H1 (cell line): ENCODE data around the gene QSOX2. TPM values are rescaled to one million over a fixed set of nuclear protein-coding genes. Genes with fewer than 3 reads are reported as not detected.

ENCODE experiments used
- CTCF ChIA-PET: fragments of 300-600 bp; sonication (Branson Sonifier 250); formaldehyde crosslinking; loops from one replicate; lab custom pipeline; 2021; ENCODE audit not compliant: partially characterized antibody; lab: Charles Lee
- POLR2A ChIA-PET: fragments of 300-600 bp; sonication (Branson Sonifier 250); formaldehyde crosslinking; loops from one replicate; lab custom pipeline; 2021; ENCODE audit warnings: inconsistent platforms; ENCODE audit not compliant: partially characterized antibody; lab: Charles Lee
- DNase-seq, 2 experiments: peaks; one replicate each; pipeline versions ENCODE4 v3.0.0 to v3.0.0-alpha.2; 2010 to 2022; ENCODE audit warnings: low spot score in 2 of 2, low read depth in 1 of 2, mixed read lengths in 1 of 2
- FAIRE-seq: peaks from 2 replicates; lab custom pipeline; 2011; peaks lifted over from hg19 to GRCh38; lab: Jason Lieb, UNC
- H2AFZ ChIP-seq: 2 replicates; pipeline ENCODE4 v1.8.1; 2012; ENCODE audit warnings: low read length, inconsistent platforms
- H2AK5ac ChIP-seq: 2 replicates; pipeline ENCODE4 v1.6.1; 2013; ENCODE audit warnings: low read depth, low read length
- H2BK120ac ChIP-seq: replicated peaks from 2 replicates; pipeline ENCODE3; 2013; ENCODE audit warnings: low read depth, low read length, inconsistent platforms
- H2BK12ac ChIP-seq: 2 replicates; pipeline ENCODE4 v1.6.1; 2013; ENCODE audit warnings: low read depth, low read length
- H2BK15ac ChIP-seq: 2 replicates; pipeline ENCODE4 v1.6.1; 2013; ENCODE audit warnings: low read length
- H2BK20ac ChIP-seq: 2 replicates; pipeline ENCODE4 v1.6.1; 2013; ENCODE audit warnings: low read length
- H2BK5ac ChIP-seq: 2 replicates; pipeline ENCODE4 v1.6.1; 2013; ENCODE audit warnings: low read depth, low read length
- H3K14ac ChIP-seq: 2 replicates; pipeline ENCODE4 v1.6.1; 2013; ENCODE audit warnings: inconsistent platforms; ENCODE audit not compliant: insufficient read length
- H3K18ac ChIP-seq: 2 replicates; pipeline ENCODE4 v1.6.1; 2013; ENCODE audit warnings: low read length; ENCODE audit errors: extremely low read depth
- H3K23ac ChIP-seq: 2 replicates; pipeline ENCODE4 v1.6.1; 2013; ENCODE audit warnings: inconsistent platforms; ENCODE audit not compliant: insufficient read length
- H3K23me2 ChIP-seq: 2 replicates; pipeline ENCODE4 v1.6.1; 2013; ENCODE audit warnings: low read depth, low read length
- H3K27ac ChIP-seq: 2 replicates; pipeline ENCODE4 v1.6.1; 2011; ENCODE audit warnings: low read depth, low read length, inconsistent platforms
- H3K27me3 ChIP-seq, 4 experiments: replicated peaks in 1 of 4; 1 replicate in 1 of 4; 2 replicates in 3 of 4; pipeline versions ENCODE4 v1.6.1 to v1.8.1; 2011 to 2013; ENCODE audit warnings: low read length in 3 of 4, mild to moderate bottlenecking in 3 of 4, inconsistent platforms in 2 of 4, mixed read lengths in 2 of 4, moderate library complexity in 1 of 4; ENCODE audit not compliant: control insufficient read depth in 3 of 4, insufficient read depth in 3 of 4; ENCODE audit errors: extremely low read depth in 1 of 4
- H3K36me3 ChIP-seq, 4 experiments: 2 replicates each; pipeline versions ENCODE4 v1.6.1 to v1.8.1; 2011 to 2013; ENCODE audit warnings: mild to moderate bottlenecking in 4 of 4, low read length in 3 of 4, moderate library complexity in 2 of 4, control low read depth in 1 of 4, inconsistent platforms in 1 of 4; ENCODE audit not compliant: insufficient read depth in 4 of 4, control insufficient read depth in 2 of 4
- H3K4ac ChIP-seq: replicated peaks from 2 replicates; pipeline ENCODE3; 2013; ENCODE audit warnings: low read length, low read depth, mixed read lengths, inconsistent platforms; ENCODE audit not compliant: insufficient read length
- H3K4me1 ChIP-seq, 4 experiments: replicated peaks in 1 of 4; 1 replicate in 1 of 4; 2 replicates in 3 of 4; pipeline versions ENCODE4 v1.6.1 to v1.8.1; 2011 to 2013; ENCODE audit warnings: low read length in 3 of 4, inconsistent platforms in 2 of 4, mixed read lengths in 1 of 4; ENCODE audit not compliant: insufficient read depth in 4 of 4, control insufficient read depth in 3 of 4
- H3K4me2 ChIP-seq, 2 experiments: 2 replicates each; pipeline versions ENCODE4 v1.6.1 to v1.8.1; 2011 to 2013; ENCODE audit warnings: low read depth in 2 of 2, low read length in 2 of 2, control low read depth in 1 of 2, inconsistent platforms in 1 of 2, mild to moderate bottlenecking in 1 of 2; ENCODE audit not compliant: insufficient read depth in 1 of 2
- H3K4me3 ChIP-seq, 4 experiments: fragments of 200-600, 300-600 bp in 1 of 4; sonication (generic), shearing (Covaris generic), sonication (Bioruptor Twin) in 1 of 4; 2 replicates each; pipeline versions ENCODE4 v1.5.1 to v1.8.1; 2011 to 2016; ENCODE audit warnings: low read length in 4 of 4, low read depth in 3 of 4, control low read depth in 2 of 4, inconsistent platforms in 2 of 4, mild to moderate bottlenecking in 2 of 4, mixed read lengths in 1 of 4, moderate library complexity in 1 of 4; ENCODE audit not compliant: insufficient read depth in 2 of 4; ENCODE audit errors: extremely low read depth in 1 of 4
- H3K56ac ChIP-seq: replicated peaks from 2 replicates; pipeline ENCODE3; 2013; ENCODE audit warnings: low read depth, mild to moderate bottlenecking, mixed read lengths, low read length, inconsistent platforms; ENCODE audit not compliant: insufficient read length
- H3K79me1 ChIP-seq: 2 replicates; pipeline ENCODE4 v1.6.1; 2013; ENCODE audit warnings: low read depth, low read length, control low read depth
- H3K79me2 ChIP-seq, 2 experiments: 2 replicates each; pipeline versions ENCODE4 v1.6.1 to v1.8.1; 2012 to 2013; ENCODE audit warnings: low read length in 2 of 2, mild to moderate bottlenecking in 2 of 2, inconsistent platforms in 1 of 2; ENCODE audit not compliant: insufficient read depth in 2 of 2, control insufficient read depth in 1 of 2
- H3K9ac ChIP-seq, 4 experiments: replicated peaks in 1 of 4; 1 replicate in 1 of 4; 2 replicates in 3 of 4; pipeline versions ENCODE4 v1.6.1 to v1.8.1; 2011 to 2013; ENCODE audit warnings: low read depth in 3 of 4, low read length in 3 of 4, control low read depth in 2 of 4, mild to moderate bottlenecking in 2 of 4, moderate library complexity in 2 of 4, inconsistent platforms in 1 of 4; ENCODE audit errors: extremely low read depth in 1 of 4
- H3K9me3 ChIP-seq, 2 experiments: 2 replicates each; pipeline versions ENCODE4 v1.6.1 to v1.8.1; 2012 to 2013; ENCODE audit warnings: mild to moderate bottlenecking in 2 of 2, moderate library complexity in 2 of 2, control low read depth in 1 of 2, inconsistent platforms in 1 of 2, low read depth in 1 of 2, low read length in 1 of 2, mixed read lengths in 1 of 2; ENCODE audit not compliant: insufficient read depth in 2 of 2
- H4K20me1 ChIP-seq, 2 experiments: replicated peaks in 1 of 2; 2 replicates each; pipeline versions ENCODE3 to v1.8.1; 2011 to 2013; ENCODE audit warnings: inconsistent platforms in 2 of 2, low read length in 2 of 2, mild to moderate bottlenecking in 1 of 2; ENCODE audit not compliant: insufficient read depth in 2 of 2, control insufficient read depth in 1 of 2
- H4K5ac ChIP-seq: 2 replicates; pipeline ENCODE4 v1.6.1; 2013; ENCODE audit warnings: low read length, low read depth, mixed read lengths, inconsistent platforms; ENCODE audit not compliant: insufficient read length
- H4K8ac ChIP-seq: 2 replicates; pipeline ENCODE4 v1.8.0; 2013; ENCODE audit warnings: mild to moderate bottlenecking, moderate library complexity, low read length, inconsistent platforms; ENCODE audit not compliant: insufficient read depth; ENCODE audit errors: extremely low read depth
- H4K91ac ChIP-seq: replicated peaks from 2 replicates; pipeline ENCODE3; 2013; ENCODE audit warnings: low read length, mixed read lengths, inconsistent platforms; ENCODE audit not compliant: insufficient read length
- CBX5 ChIP-seq: fragments of 300-800, 300-1000 bp; sonication (generic); IDR thresholded peaks from 2 replicates; pipeline ENCODE4 v1.7.1; 2016; ENCODE audit warnings: antibody characterized with exemption, low read length, low read depth
- CREB1 ChIP-seq: IDR thresholded peaks from 2 replicates; pipeline ENCODE4 v1.6.1; 2012; ENCODE audit warnings: inconsistent platforms
- CTBP2 ChIP-seq: IDR thresholded peaks from 2 replicates; pipeline ENCODE4 v1.7.0; 2011; ENCODE audit warnings: borderline replicate concordance, mild to moderate bottlenecking, moderate library complexity, mixed read lengths, low read length; ENCODE audit not compliant: insufficient read depth, insufficient read length
- NRF1 ChIP-seq: IDR thresholded peaks from 2 replicates; pipeline ENCODE4 v1.6.1; 2011; ENCODE audit warnings: mild to moderate bottlenecking, low read depth, low read length, improper control_type of control experiment
- RXRA ChIP-seq: IDR thresholded peaks from 2 replicates; pipeline ENCODE4 v1.6.1; 2011; ENCODE audit warnings: low read depth, mild to moderate bottlenecking, low read length, moderate library complexity; ENCODE audit not compliant: insufficient read depth
- SIN3A ChIP-seq, 2 experiments: IDR thresholded peaks in 1 of 2; conservative IDR thresholded peaks in 1 of 2; 2 replicates each; pipeline ENCODE4 v1.6.1; 2011 to 2012; ENCODE audit warnings: low read length in 2 of 2, improper control_type of control experiment in 1 of 2, low read depth in 1 of 2, mild to moderate bottlenecking in 1 of 2
- SP1 ChIP-seq: IDR thresholded peaks from 2 replicates; pipeline ENCODE4 v1.6.1; 2011; ENCODE audit warnings: low read depth, low read length
- TEAD4 ChIP-seq: IDR thresholded peaks from 2 replicates; pipeline ENCODE4 v1.6.1; 2012; ENCODE audit warnings: low read depth, low read length, inconsistent platforms, mixed read lengths
- YY1 ChIP-seq: IDR thresholded peaks from 2 replicates; pipeline ENCODE4 v1.6.1; 2011; ENCODE audit warnings: low read depth, mild to moderate bottlenecking, low read length
- WGBS, 2 experiments: shearing (Covaris generic) in 1 of 2; methylation state at CpG; one replicate each; pipeline versions ENCODE4 v1.1.6 to v1.1.7; 2013 to 2015; ENCODE audit warnings: low lambda C conversion rate in 2 of 2, mixed read lengths in 2 of 2, inconsistent platforms in 1 of 2, low coverage in 1 of 2, missing lambda C conversion rate in 1 of 2; ENCODE audit not compliant: insufficient replicate concordance in 2 of 2, insufficient coverage in 1 of 2, insufficient read length in 1 of 2; ENCODE audit errors: extremely low coverage in 1 of 2, missing lambda C conversion rate in 1 of 2; 5-methylcytosine and 5-hydroxymethylcytosine counted together
- polyA plus RNA-seq, 7 experiments: library from polyadenylated mRNA; depleted of rRNA in 3 of 7; stranded (reverse) in 5 of 7; unstranded in 2 of 7; fragments of >200 nt in 5 of 7; fragments of 200-250 nt in 2 of 7; gene quantifications; 1 replicate in 5 of 7; 2 replicates in 1 of 7; 4 replicates in 1 of 7; pipeline versions ENCODE4 v1.2.1 to v1.2.3, GENCODE V29; 2011 to 2013; ENCODE audit warnings: missing spikeins in 2 of 7, mixed read lengths in 2 of 7
- total RNA-seq: library from RNA; stranded (reverse); fragmentation: NEBNext Ultra II Directional; extraction: Animal tissue kit (Norgen Biotek cat#: 25700); gene quantifications from 2 replicates; pipeline ENCODE4 v1.2.1, GENCODE V29; 2021
- TF ChIP-seq, protein P1 (sequence below): IDR thresholded peaks from 2 replicates; pipeline ENCODE4 v1.6.1; 2011; ENCODE audit warnings: low read depth, mild to moderate bottlenecking, low read length; ENCODE audit not compliant: insufficient read depth

QSOX2 gene
- total and polyA plus RNA-seq, 2 of the 8 experiments (the other 6 are each of a cell fraction or from before 2014, with no cell fraction given): 18.0 to 28.6 TPM

DNA sequence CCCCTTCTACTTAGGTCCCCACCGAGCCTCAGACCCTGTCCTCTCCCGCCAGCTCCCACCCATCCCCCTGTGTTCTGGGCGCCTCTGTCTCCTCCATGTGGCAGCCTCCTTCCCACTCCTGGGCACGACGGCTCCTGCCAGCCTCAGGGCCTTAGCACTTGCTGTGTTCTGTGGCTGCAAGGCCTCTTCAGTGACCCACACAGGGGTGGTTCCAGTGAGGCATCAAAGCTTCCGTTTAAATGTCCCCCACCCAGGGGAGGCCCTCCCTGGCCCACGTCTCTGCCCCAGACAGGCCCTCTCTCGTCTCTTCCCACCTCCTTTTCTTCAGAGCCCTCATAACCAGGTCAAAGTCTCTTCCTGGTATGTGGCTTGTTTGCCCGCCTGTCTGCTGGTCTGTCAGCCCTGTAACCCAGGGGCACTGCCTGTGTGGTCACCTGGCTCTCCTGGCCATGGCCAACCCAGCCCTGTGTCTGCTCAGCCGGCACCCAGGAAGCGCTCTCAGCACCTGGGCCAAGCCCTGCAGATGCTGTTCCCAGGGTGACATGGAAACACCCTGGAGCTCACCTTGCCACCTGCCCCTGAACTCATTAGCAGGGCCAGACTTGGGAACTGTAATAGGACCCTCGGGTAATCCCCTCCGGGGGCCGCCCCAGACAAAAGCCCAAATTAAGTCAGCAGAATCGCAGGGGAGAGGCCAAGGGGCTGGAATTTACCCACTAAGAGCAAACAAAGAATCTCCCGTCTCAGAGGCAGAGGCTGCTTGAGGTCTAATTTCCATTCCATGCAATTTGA is 74.4 kb downstream of the QSOX2 start:
- FAIRE-seq (peak; percentile 89), DNase-seq (peak in 1 of 2 experiments; percentile 47)
- peaks cover 0 to 21% (median 19%) of the 10 kb centered on the region in 4 experiments; a peak in 6 of 7 replicates for H3K4me1 ChIP-seq
- peak overlapping the region; percentile 97 for H2BK12ac ChIP-seq
- no peaks in the 10 kb centered on the region for H3K27me3 ChIP-seq
- no peaks in the 10 kb centered on the region for H3K79me1 ChIP-seq
- H3K79me2 ChIP-seq: no peaks in the 10 kb centered on the region
- H3K23ac ChIP-seq: no peak overlapping the region
- peak overlapping the region; percentile 98 for H2BK5ac ChIP-seq
- no peak overlapping the region for H2BK120ac ChIP-seq
- no peak overlapping the region for H3K9ac ChIP-seq
- WGBS, 2 experiments: 52% methylated on average over 16 of the region's 16 CpGs; no CpG with 5 or more reads in 1 of the 2 experiments
- H3K36me3 ChIP-seq: no peaks in the 10 kb centered on the region
- H3K14ac ChIP-seq: no peak overlapping the region
- no peaks in the 10 kb centered on the region for H4K20me1 ChIP-seq
- POLR2A ChIA-PET: interaction anchor here (0.9 to 1.9 kb wide), 6 partner anchors 14 to 23 kb away, joined by 3 to 8 read pairs (median 4); no protein-coding TSS in a partner anchor
- H4K5ac ChIP-seq: peak overlapping the region; percentile 2
- H2BK20ac ChIP-seq: peak overlapping the region; percentile 97
- H3K56ac ChIP-seq: no peak overlapping the region
- peak overlapping the region in 3 of 4 experiments; percentile 1 to 31 (median 11); a peak in 3 of 8 replicates for H3K4me3 ChIP-seq
- H4K91ac ChIP-seq: peak overlapping the region; percentile 92
- H2BK15ac ChIP-seq: peak overlapping the region; percentile 81; the same call in 1 of the 2 replicates
- CTCF ChIA-PET: interaction anchor here (0.7 to 7.4 kb wide), 42 partner anchors 7 to 175 kb away, joined by 3 to 62 read pairs (median 5); partner anchors contain the start of gene LHX3
- peaks cover 5% of the 10 kb centered on the region; the same call in 1 of the 2 replicates for H3K23me2 ChIP-seq
- peak overlapping the region; percentile 94 for H3K18ac ChIP-seq
- H3K9me3 ChIP-seq: no peaks in the 10 kb centered on the region
- peak overlapping the region; percentile 41 for H3K4ac ChIP-seq
- H2AFZ ChIP-seq: no peak overlapping the region
- peak overlapping the region in 1 of 2 experiments; percentile 51; a peak in 3 of 4 replicates for H3K4me2 ChIP-seq
- peak overlapping the region; percentile 57; the same call in 1 of the 2 replicates for H3K27ac ChIP-seq
- peak overlapping the region; percentile 42; the same call in 1 of the 2 replicates for H2AK5ac ChIP-seq
- H4K8ac ChIP-seq: no peak overlapping the region; the same call in 1 of the 2 replicates
- TF ChIP-seq, protein P1, sequence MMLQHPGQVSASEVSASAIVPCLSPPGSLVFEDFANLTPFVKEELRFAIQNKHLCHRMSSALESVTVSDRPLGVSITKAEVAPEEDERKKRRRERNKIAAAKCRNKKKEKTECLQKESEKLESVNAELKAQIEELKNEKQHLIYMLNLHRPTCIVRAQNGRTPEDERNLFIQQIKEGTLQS: no peak
- TF ChIP-seq SP1 (0 out of 2 replicates have a peak, but pooled peaks have one; percentile 24), SIN3A (conservative IDR thresholded peaks at IDR 0.05 in 1 of 2, IDR thresholded peaks at IDR 0.05 in 1 of 2; ENCODE audit: low read depth in 1 of 2, low read length in 2 of 2) (no peak), CTBP2 (no peak), YY1 (0 out of 2 replicates have a peak, but pooled peaks have one; percentile 36), CBX5 (no peak), RXRA (0 out of 2 replicates have a peak, but pooled peaks have one; percentile 51), TEAD4 (peak; percentile 77), CREB1 (no peak), NRF1 (no peak)
